Measurements from ENCODE around the gene LRMDA.

- TF ChIP-seq, protein P1, sequence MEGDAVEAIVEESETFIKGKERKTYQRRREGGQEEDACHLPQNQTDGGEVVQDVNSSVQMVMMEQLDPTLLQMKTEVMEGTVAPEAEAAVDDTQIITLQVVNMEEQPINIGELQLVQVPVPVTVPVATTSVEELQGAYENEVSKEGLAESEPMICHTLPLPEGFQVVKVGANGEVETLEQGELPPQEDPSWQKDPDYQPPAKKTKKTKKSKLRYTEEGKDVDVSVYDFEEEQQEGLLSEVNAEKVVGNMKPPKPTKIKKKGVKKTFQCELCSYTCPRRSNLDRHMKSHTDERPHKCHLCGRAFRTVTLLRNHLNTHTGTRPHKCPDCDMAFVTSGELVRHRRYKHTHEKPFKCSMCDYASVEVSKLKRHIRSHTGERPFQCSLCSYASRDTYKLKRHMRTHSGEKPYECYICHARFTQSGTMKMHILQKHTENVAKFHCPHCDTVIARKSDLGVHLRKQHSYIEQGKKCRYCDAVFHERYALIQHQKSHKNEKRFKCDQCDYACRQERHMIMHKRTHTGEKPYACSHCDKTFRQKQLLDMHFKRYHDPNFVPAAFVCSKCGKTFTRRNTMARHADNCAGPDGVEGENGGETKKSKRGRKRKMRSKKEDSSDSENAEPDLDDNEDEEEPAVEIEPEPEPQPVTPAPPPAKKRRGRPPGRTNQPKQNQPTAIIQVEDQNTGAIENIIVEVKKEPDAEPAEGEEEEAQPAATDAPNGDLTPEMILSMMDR (IDR thresholded peaks at IDR 0.05) = no peak
- TF ChIP-seq POLR2A (IDR thresholded peaks at IDR 0.05) = no peak
Observed at GRCh38 chr10:75653761-75654160, 222.3 kb downstream of the LRMDA start.

Measured in tibial nerve (tissue), 3 donors.